Measurements from ENCODE around the gene TGFB2. TPM values are rescaled to one million over a fixed set of nuclear protein-coding genes. Genes with fewer than 3 reads are reported as not detected.

TGFB2 gene
- total RNA-seq, 1 experiment from 2014 or later: 2.5 TPM

DNA sequence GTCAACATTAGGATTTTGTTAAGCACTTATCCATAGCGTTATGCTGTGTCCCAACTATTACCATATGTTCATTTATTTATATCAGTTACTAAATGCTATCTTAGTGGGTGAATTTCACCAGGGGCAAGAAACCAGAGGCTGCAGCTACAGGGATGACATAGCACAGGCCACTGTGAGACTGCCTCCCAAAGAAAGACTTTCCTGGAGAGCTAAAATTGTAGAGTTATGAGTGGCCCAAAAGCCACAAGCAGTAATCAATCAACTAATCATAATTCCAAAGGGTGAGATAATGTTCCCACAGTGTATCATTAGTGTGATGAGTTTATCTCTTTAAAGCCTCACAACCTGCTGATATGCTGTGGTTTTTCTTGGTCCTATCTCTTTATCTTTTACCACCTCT, 3.8 kb upstream of the TGFB2 start (continued):
- TF ChIP-seq PRDM15 (CRISPR knock-in tag; IDR thresholded peaks at IDR 0.05): no peak

- DNase-seq (ENCODE audit: low spot score) (no peak), ATAC-seq (no peak)
- ChIA-PET POLR2A (no interaction called here), CTCF (no interaction called here)
- no peaks in the 10 kb centered on the region for H3K36me3 Mint-ChIP-seq
- H3K4me3 Mint-ChIP-seq: no peak overlapping the region
- 0 out of 2 replicates have a peak overlapping the region, but pooled peaks have one; percentile 57 for H3K27ac Mint-ChIP-seq
- H3K27me3 Mint-ChIP-seq (ENCODE audit: low read depth): peaks cover 12% of the 10 kb centered on the region
- H3K4me1 Mint-ChIP-seq: peaks cover 17% of the 10 kb centered on the region
- H3K9me3 Mint-ChIP-seq: no peaks in the 10 kb centered on the region
- TF ChIP-seq USF1 (CRISPR knock-in tag; IDR thresholded peaks at IDR 0.05) (no peak), JUN (CRISPR knock-in tag; IDR thresholded peaks at IDR 0.05) (no peak), PRRX2 (CRISPR knock-in tag; IDR thresholded peaks at IDR 0.05) (no peak), NFYB (CRISPR knock-in tag; conservative IDR thresholded peaks at IDR 0.05; ENCODE audit: low read depth) (no peak), SOX15 (CRISPR knock-in tag; IDR thresholded peaks at IDR 0.05) (no peak), ZNF317 (CRISPR knock-in tag; IDR thresholded peaks at IDR 0.05; ENCODE audit: borderline replicate concordance, low read depth) (no peak), CDX4 (CRISPR knock-in tag; IDR thresholded peaks at IDR 0.05; ENCODE audit: borderline replicate concordance) (no peak), TCF7 (CRISPR knock-in tag; IDR thresholded peaks at IDR 0.05; ENCODE audit: low read depth) (no peak), ZNF219 (CRISPR knock-in tag; IDR thresholded peaks at IDR 0.05; ENCODE audit: borderline replicate concordance) (no peak), ZNF121 (CRISPR knock-in tag; IDR thresholded peaks at IDR 0.05) (no peak), ZNF425 (CRISPR knock-in tag; conservative IDR thresholded peaks at IDR 0.05) (no peak), PRDM15 (CRISPR knock-in tag; IDR thresholded peaks at IDR 0.05) (no peak)
- TF ChIP-seq, protein P1, sequence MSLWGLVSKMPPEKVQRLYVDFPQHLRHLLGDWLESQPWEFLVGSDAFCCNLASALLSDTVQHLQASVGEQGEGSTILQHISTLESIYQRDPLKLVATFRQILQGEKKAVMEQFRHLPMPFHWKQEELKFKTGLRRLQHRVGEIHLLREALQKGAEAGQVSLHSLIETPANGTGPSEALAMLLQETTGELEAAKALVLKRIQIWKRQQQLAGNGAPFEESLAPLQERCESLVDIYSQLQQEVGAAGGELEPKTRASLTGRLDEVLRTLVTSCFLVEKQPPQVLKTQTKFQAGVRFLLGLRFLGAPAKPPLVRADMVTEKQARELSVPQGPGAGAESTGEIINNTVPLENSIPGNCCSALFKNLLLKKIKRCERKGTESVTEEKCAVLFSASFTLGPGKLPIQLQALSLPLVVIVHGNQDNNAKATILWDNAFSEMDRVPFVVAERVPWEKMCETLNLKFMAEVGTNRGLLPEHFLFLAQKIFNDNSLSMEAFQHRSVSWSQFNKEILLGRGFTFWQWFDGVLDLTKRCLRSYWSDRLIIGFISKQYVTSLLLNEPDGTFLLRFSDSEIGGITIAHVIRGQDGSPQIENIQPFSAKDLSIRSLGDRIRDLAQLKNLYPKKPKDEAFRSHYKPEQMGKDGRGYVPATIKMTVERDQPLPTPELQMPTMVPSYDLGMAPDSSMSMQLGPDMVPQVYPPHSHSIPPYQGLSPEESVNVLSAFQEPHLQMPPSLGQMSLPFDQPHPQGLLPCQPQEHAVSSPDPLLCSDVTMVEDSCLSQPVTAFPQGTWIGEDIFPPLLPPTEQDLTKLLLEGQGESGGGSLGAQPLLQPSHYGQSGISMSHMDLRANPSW (CRISPR knock-in tag; conservative IDR thresholded peaks at IDR 0.05; ENCODE audit: low read depth): no peak
- TF ChIP-seq, protein P2, sequence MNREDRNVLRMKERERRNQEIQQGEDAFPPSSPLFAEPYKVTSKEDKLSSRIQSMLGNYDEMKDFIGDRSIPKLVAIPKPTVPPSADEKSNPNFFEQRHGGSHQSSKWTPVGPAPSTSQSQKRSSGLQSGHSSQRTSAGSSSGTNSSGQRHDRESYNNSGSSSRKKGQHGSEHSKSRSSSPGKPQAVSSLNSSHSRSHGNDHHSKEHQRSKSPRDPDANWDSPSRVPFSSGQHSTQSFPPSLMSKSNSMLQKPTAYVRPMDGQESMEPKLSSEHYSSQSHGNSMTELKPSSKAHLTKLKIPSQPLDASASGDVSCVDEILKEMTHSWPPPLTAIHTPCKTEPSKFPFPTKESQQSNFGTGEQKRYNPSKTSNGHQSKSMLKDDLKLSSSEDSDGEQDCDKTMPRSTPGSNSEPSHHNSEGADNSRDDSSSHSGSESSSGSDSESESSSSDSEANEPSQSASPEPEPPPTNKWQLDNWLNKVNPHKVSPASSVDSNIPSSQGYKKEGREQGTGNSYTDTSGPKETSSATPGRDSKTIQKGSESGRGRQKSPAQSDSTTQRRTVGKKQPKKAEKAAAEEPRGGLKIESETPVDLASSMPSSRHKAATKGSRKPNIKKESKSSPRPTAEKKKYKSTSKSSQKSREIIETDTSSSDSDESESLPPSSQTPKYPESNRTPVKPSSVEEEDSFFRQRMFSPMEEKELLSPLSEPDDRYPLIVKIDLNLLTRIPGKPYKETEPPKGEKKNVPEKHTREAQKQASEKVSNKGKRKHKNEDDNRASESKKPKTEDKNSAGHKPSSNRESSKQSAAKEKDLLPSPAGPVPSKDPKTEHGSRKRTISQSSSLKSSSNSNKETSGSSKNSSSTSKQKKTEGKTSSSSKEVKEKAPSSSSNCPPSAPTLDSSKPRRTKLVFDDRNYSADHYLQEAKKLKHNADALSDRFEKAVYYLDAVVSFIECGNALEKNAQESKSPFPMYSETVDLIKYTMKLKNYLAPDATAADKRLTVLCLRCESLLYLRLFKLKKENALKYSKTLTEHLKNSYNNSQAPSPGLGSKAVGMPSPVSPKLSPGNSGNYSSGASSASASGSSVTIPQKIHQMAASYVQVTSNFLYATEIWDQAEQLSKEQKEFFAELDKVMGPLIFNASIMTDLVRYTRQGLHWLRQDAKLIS (CRISPR knock-in tag; IDR thresholded peaks at IDR 0.05; ENCODE audit: borderline replicate concordance): no peak
- TF ChIP-seq, protein P3, sequence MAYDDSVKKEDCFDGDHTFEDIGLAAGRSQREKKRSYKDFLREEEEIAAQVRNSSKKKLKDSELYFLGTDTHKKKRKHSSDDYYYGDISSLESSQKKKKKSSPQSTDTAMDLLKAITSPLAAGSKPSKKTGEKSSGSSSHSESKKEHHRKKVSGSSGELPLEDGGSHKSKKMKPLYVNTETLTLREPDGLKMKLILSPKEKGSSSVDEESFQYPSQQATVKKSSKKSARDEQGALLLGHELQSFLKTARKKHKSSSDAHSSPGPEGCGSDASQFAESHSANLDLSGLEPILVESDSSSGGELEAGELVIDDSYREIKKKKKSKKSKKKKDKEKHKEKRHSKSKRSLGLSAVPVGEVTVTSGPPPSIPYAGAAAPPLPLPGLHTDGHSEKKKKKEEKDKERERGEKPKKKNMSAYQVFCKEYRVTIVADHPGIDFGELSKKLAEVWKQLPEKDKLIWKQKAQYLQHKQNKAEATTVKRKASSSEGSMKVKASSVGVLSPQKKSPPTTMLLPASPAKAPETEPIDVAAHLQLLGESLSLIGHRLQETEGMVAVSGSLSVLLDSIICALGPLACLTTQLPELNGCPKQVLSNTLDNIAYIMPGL (CRISPR knock-in tag; IDR thresholded peaks at IDR 0.05): no peak
Measured at GRCh38 chr1:218342091-218342490, 3.0 kb upstream of the TGFB2 start.

Data from WTC11 (cell line).